Activated T-helper 2 cell treated with anti-CD3 and anti-CD28 coated beads, Interferon-gamma antibody, Interleukin-2, Interleukin-4, amounts not matched to agents 10 μg/mL and 5 μg/mL and 100 μg/mL, durations not matched to agents 14 hours and 24 hours and 36 hours (primary cell): ENCODE data around the gene NKD2. TPM values are rescaled to one million over a fixed set of nuclear protein-coding genes. Genes with fewer than 3 reads are reported as not detected.

Experiments
- DNase-seq: peaks from one replicate; pipeline ENCODE4 v3.0.0; 2021; ENCODE audit warnings: low spot score
- H3K27ac Mint-ChIP-seq: one replicate; pipeline ENCODE4 v1.8.0; 2021; ENCODE audit warnings: mixed read lengths
- H3K27me3 Mint-ChIP-seq: one replicate; pipeline ENCODE4 v1.8.0; 2021; ENCODE audit warnings: low read depth, mixed read lengths
- H3K36me3 Mint-ChIP-seq: one replicate; pipeline ENCODE4 v1.8.0; 2021; ENCODE audit warnings: low read depth, mixed read lengths
- H3K4me1 Mint-ChIP-seq: one replicate; pipeline ENCODE4 v1.8.0; 2021; ENCODE audit warnings: low read depth, mixed read lengths
- H3K4me3 Mint-ChIP-seq: one replicate; pipeline ENCODE4 v1.8.0; 2021; ENCODE audit warnings: low read depth, mild to moderate bottlenecking, moderate library complexity, mixed read lengths
- H3K9me3 Mint-ChIP-seq: one replicate; pipeline ENCODE4 v1.8.0; 2021; ENCODE audit warnings: mixed read lengths
- intact Hi-C: fragments of 100-400 bp; cut with micrococcal nuclease; formaldehyde crosslinking; loops from one replicate; pipeline ENCODE4 v1.15.1; 2023
- total RNA-seq: library from RNA; stranded (reverse); gene quantifications from 2 replicates; pipeline ENCODE4 v1.2.3, GENCODE V29; 2022

The NKD2 gene
- total RNA-seq, 1 donor from 2014 or later: 14.4 TPM

DNA sequence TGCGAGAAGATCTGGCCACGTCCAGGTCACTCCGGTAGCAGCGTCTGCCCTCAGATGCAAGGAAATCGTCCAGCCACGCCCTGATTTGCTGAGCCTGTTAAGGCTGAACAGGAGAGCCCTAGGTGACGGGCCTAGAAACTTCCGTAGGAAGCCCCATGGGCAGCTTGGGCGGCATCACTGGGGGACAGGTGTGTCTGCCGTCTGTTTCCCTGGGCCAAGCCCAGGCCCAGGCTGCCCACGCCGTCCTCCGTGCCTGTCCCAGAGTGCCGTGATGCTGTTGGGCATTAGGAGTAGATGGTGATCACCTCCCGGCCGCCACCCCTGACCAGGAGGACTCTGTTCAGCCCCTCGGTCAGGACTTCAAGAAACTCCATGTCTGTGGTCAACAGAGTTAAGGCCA, 43.5 kb downstream of the NKD2 start:
- H3K36me3 Mint-ChIP-seq: peaks cover 28% of the 10 kb centered on the region
- DNase-seq: no peak
- H3K4me1 Mint-ChIP-seq: no peaks in the 10 kb centered on the region
- H3K27ac Mint-ChIP-seq: no peak overlapping the region
- intact Hi-C loops: no loop called here
- H3K9me3 Mint-ChIP-seq: peaks cover 16% of the 10 kb centered on the region
- H3K27me3 Mint-ChIP-seq: no peaks in the 10 kb centered on the region
- H3K4me3 Mint-ChIP-seq: no peak overlapping the region

DNA sequence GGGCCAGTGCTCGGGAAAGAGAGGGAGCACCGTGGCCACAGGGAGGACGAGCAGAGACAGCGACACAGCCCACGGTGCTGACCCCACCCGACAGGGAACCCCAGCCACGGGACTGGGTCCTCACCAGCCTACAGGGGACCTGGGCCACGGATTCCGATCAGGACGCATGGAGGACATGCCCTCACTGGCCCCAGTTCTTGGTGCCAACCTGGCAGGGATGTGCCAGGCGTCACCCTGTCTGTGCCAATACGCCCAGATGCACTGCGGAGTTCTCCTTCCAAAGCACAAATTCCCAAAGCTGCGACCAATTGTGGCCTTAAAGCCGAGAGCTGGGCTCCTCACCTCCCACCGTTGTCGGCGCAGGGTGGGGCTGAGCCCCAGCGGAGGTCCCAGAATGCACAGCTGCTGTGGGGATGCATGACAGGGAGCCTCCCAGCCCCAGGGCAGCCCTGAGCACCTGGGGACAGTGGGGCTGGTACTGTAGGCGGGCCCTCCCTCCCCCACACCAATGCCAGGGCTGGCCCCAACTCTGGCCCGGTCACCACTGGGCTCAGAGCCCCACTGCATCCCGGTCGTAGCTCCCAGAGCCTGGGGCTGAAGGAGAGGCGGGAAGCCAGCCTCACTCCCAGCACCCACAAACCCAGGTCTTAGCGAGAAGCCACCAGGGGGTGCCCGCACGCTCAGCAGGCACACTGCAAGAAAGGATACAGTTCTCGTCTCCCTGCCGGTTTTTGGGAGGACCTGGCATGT, 44.2 kb downstream of the NKD2 start:
- intact Hi-C loops: no loop called here
- peaks cover 21% of the 10 kb centered on the region for H3K36me3 Mint-ChIP-seq
- DNase-seq: no peak
- no peak overlapping the region for H3K27ac Mint-ChIP-seq
- no peaks in the 10 kb centered on the region for H3K27me3 Mint-ChIP-seq
- no peak overlapping the region for H3K4me3 Mint-ChIP-seq
- no peaks in the 10 kb centered on the region for H3K4me1 Mint-ChIP-seq
- peaks cover 8% of the 10 kb centered on the region for H3K9me3 Mint-ChIP-seq

DNA sequence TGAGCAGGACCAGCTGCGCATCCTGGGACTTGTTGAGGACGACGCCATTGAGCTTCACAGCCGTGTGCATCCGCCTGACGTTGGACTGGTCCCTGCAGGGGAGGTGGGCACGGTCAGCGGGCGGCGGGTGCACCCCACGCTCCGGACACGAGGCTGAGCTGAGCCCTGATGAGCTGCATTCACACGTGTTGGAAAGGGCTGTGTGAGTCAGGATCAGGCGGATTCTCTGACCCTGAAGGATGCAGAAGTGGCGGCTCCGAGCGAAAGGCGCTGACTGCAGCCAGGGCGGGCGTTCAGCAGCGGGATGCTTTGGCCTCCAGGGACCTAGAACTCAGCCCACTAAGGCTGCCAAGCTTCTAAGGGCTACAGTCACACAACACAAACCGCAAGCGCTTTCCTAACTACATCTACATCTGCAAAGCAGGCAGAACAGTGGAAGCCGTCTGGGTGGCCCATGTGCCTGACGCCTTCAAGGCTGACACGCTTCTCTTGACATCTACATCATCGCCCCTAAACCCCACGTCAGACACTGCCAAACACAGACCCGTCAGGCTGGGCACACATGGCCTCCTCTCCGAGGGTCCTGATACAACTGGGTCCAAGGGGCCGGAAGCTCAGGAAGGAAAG, 44.9 kb downstream of the NKD2 start:
- no peak for DNase-seq
- H3K27ac Mint-ChIP-seq: no peak overlapping the region
- no peak overlapping the region for H3K4me3 Mint-ChIP-seq
- H3K27me3 Mint-ChIP-seq: no peaks in the 10 kb centered on the region
- H3K4me1 Mint-ChIP-seq: no peaks in the 10 kb centered on the region
- intact Hi-C loops: no loop called here
- peaks cover 14% of the 10 kb centered on the region for H3K36me3 Mint-ChIP-seq
- peaks cover 1% of the 10 kb centered on the region for H3K9me3 Mint-ChIP-seq

DNA sequence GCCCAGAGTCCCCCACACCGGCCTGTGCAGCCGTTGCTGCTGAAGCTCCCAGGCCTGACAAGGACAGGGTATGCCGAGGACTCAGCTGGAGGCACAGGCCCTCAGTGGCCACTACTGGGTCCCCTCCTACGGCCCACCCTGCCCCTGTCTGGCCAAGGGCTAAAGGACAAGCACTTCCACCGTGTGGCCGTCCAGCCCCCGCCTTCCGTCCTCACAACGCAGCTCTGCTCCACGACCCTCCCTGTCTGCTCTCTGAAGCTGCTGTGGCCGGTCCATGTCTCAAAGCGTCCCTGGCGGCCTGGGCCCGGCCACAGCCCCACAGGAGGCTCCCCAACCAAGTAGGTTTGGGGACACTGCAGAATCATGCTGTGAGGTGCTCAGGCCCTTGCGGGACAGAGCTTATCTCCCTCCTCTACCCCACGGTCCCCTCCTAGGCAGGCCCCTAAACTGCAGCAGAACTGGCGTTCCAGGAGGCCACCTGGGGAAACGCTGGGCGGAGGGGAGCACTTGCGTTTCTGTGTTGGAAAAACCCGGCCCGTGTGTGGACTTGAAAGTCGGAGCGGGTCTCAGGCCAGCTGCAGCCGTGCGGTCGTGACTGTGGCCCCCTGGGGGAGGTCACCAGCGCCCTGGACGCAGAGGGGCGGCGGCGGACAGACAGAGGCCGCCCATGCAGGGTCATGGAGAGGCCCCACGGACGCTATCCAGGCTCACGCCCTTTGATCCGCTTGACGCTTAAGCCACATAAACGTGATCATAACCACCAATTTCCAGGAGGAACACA, 45.6 kb downstream of the NKD2 start:
- intact Hi-C loops: no loop called here
- no peak overlapping the region for H3K4me3 Mint-ChIP-seq
- no peaks in the 10 kb centered on the region for H3K9me3 Mint-ChIP-seq
- H3K36me3 Mint-ChIP-seq: peaks cover 12% of the 10 kb centered on the region
- no peaks in the 10 kb centered on the region for H3K27me3 Mint-ChIP-seq
- no peak for DNase-seq
- H3K4me1 Mint-ChIP-seq: no peaks in the 10 kb centered on the region
- no peak overlapping the region for H3K27ac Mint-ChIP-seq

DNA sequence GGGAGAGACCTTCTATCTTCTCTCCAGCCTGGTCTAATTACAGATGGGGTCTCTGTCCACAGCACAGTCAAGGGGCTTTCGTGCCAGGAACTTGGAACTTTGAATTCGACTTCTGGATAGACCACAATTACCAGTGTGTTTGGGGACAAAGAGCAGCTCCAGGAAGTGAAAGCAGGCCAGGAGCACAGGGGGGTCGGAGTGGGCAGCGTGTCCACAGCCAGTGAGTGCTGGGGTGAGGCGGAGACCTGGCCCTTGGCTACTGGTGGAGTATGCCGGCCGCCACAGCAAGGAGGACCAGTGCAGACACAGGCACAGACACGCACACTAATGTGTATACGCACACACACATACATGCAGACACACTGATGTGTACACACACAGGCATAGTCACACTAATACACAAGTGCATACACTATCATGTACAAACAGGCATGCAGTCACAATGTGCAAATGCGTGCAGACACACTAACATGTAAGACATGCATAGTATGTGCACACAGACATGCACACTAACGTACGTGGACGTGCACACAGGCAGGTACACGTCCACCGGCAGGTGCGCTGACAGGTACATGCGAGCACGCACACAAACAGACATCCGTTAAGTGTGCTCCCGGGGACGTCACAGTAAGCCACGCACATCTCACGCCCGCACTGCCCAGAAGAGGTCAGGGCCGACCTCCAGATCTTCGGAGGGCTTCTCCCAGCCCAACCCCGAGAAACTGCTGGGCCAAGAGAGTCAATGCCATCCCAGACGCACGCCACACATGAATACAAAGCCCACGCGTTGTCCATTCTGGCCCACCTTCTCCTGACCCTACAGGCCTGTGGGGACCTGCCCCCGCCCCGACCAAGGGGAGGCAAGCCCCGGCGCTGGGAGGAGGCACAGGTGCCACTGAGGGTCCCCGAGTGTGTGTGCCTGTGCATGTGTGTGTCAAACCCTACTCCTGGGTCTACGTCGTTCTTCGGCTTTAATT, 46.5 kb downstream of the NKD2 start:
- no peak for DNase-seq
- intact Hi-C loops: no loop called here
- H3K9me3 Mint-ChIP-seq: no peaks in the 10 kb centered on the region
- peaks cover 12% of the 10 kb centered on the region for H3K36me3 Mint-ChIP-seq
- no peak overlapping the region for H3K27ac Mint-ChIP-seq
- H3K4me3 Mint-ChIP-seq: no peak overlapping the region
- H3K4me1 Mint-ChIP-seq: no peaks in the 10 kb centered on the region
- no peaks in the 10 kb centered on the region for H3K27me3 Mint-ChIP-seq

DNA sequence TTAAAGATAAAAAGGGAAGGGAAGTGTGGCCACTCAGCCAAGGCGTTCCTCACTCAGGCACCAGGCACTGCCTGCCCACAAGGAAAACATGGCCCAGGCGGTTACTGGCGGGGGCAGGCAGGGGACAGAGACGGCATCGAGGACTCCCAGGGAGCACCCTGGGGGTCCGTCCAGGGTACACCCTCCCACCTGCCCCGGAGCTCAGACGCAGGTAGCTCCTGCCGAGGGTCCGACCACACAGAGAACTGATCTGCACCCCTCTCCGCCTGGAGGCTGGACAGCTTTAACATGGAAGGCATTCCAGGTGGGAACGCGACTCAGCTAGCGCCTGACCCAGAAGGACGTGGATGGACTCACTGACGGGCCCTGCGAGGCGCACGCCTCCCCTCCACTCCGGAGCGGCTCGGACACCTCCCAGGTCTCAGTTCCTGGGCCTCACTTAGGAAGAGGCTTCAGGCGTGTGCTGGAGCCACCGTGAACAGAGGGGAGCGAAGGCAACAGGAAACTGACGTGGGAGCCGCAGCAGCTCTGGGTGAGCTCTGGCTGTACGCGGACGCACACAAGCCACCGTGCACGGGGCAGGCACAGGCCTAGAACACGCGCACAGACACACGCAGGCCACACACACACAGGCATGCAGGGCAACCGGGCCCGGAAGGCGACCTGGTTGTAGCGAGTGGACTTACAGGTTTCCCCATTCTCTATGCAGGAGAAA, 47.5 kb downstream of the NKD2 start:
- peaks cover 12% of the 10 kb centered on the region for H3K36me3 Mint-ChIP-seq

DNA sequence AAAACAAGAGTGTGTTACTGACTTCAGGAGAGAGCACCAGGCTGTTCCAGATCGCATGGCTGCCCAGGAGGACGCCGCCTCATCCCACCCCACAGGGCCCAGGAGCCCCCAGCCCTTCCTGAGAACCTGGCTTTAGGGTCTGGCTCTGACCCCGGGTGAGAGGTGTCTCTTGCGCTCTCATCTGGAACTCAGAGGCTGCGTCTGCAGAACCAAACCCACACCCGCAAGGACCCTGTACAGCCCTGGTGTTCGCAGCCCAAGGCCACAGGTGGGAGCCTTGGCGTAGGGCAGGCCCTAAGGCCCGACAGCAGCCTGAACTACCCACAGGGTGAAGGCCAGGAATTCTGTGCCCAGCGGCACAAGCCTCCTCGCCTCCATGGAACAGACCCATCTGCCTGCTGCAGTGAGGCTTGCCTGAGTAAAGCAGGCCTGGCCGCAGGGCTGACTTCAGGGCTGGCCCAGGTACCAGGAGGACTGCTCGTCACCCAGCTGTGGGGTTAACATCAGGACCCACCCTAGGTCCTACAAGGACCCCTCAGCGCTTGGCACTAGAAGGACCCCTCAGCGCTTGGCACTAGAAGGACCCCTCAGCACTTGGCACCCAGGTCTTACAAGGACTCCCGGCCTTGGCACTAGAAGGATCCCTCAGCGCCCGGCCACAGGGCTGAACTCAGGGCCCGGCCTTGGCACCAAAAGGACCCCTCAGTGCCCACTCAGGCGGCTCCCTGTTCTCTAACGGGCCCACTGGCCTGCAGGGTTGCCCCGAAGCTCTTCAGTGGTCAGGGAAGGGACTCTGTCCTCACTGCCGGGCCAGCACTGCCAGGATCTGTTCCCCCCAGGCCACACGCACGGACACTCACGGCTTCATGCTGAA, 48.2 kb downstream of the NKD2 start:
- H3K4me1 Mint-ChIP-seq: no peaks in the 10 kb centered on the region
- DNase-seq: no peak
- no peak overlapping the region for H3K27ac Mint-ChIP-seq
- no peak overlapping the region for H3K4me3 Mint-ChIP-seq
- H3K9me3 Mint-ChIP-seq: no peaks in the 10 kb centered on the region
- H3K36me3 Mint-ChIP-seq: peaks cover 10% of the 10 kb centered on the region
- intact Hi-C loops: no loop called here
- no peaks in the 10 kb centered on the region for H3K27me3 Mint-ChIP-seq

More for the DNA sequence above, 47.5 kb downstream of the NKD2 start:
- no peaks in the 10 kb centered on the region for H3K9me3 Mint-ChIP-seq
- DNase-seq: no peak
- intact Hi-C loops: no loop called here
- no peaks in the 10 kb centered on the region for H3K4me1 Mint-ChIP-seq
- no peak overlapping the region for H3K27ac Mint-ChIP-seq
- no peaks in the 10 kb centered on the region for H3K27me3 Mint-ChIP-seq
- no peak overlapping the region for H3K4me3 Mint-ChIP-seq

DNA sequence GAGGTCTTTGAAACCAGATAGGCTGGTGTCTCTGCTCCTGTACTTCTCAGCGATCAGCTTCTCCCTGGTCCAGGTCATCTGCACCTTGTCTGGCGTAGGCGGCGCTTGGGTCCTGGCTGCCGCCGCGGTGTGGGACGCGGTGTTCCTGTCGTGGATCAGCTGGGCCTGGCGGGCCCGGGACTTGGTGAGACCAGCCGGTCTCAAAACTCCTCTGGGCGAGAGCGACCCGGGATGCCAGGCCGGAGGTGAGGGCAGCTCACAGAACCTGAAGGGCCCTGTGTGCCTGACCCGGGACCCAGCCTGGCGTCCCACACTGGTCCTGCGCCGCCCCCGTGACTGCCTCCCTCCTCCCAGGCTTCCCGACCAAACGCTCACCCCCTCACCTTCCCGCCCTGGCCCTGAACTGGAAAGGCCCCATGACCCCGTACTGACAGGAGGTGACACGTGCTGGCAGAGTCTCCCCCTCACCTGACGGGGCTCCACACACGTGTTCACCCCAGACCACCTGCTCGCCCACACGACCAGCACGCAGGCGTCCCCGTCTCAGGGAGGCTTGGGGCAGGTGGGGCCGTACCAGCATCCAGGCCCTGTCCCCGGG, 49.0 kb downstream of the NKD2 start:
- Mint-ChIP-seq H3K4me1 (no peaks in the 10 kb centered on the region), H3K4me3 (no peak overlapping the region), H3K27me3 (no peaks in the 10 kb centered on the region), H3K36me3 (peaks cover 7% of the 10 kb centered on the region), H3K27ac (no peak overlapping the region), H3K9me3 (no peaks in the 10 kb centered on the region)
- DNase-seq: no peak
- intact Hi-C loops: no loop called here

DNA sequence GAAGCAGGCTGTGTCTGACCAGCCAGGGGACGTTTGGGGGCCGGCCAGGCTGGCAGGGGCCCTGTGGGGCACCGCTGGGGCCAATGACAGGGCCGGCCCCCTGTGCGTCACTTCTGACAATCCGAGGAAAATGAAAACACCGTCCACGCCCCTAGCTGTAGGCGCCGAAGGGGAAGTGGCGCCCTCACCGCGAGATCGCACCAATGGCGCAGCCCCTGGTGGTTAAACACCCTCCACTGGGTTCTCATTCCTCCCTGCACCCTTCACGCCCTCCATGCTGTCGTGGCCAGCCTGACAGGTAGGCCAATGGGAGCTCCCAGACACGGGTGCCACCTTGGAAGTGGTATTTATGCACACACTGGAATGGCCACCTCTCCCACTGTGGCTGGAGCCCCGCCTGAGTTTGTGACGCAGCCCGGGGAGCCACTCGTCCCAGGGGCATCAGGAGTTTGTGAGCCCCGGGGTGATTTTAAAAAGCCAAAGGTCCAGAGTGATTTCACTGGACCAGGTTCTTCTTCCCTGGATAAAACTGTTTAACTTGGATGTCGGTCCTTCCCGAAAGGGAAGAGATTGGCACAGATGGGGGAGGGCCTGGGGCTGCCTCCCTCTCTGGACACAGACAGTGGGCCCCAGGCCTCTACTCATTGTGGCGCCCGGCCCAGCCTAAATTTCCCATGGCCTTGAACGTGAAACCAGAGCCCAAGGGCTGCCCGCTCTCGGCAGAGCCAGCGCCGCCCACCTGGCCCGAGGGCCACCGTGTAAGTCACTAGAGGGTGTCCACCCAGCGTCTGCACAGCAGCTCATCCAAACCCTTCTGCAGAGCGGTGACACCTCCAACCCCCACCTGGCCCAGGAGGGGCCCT, 49.7 kb downstream of the NKD2 start:
- no peak for DNase-seq
- Mint-ChIP-seq H3K4me3 (no peak overlapping the region), H3K9me3 (no peaks in the 10 kb centered on the region), H3K27me3 (no peaks in the 10 kb centered on the region), H3K27ac (no peak overlapping the region), H3K36me3 (peaks cover 7% of the 10 kb centered on the region), H3K4me1 (no peaks in the 10 kb centered on the region)
- intact Hi-C loops: no loop called here

DNA sequence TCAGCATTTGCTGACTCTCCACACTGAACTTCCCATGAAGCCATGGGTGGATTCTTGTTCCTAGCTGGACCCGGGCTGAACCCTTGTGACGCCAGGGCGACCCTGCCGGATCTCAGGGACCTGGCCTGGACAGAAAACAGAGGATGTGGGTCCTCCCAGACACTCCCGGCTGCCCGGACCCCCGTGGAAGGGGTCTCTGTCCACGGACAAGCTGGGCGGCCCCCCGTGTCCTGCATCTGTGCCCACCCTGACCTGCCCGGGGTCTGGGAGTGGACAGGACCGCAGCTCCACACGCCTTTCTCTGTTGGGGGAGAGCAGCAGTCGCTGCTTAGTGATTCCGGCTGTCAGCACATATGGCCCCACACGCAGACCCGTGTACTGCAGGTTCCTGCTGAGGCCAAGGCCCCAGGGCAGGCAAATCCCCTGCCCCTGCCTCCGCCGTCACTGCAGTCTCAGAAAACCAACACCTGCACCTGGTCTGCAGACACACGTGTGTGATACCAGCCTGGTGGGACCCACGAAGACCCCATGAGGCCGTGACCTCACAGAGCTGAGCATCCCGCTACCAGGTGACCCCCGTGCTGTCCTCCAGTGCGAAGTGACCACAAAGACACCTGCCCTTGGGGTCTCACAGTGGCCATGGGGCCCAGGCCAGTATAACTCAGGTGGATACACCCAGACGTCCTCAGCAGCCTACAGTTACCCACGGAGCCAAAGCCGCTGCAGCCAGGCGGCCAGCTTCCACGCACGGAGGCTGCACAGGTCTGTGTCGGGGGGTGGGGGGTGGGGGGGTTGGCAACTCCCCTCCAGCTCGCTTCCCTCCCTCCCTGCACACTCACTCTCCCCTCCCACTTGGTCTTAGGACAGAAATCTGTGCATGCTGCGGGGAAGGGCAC, 50.6 kb downstream of the NKD2 start:
- DNase-seq: no peak
- no peaks in the 10 kb centered on the region for H3K27me3 Mint-ChIP-seq
- peaks cover 7% of the 10 kb centered on the region for H3K36me3 Mint-ChIP-seq
- H3K9me3 Mint-ChIP-seq: no peaks in the 10 kb centered on the region
- no peak overlapping the region for H3K4me3 Mint-ChIP-seq
- no peaks in the 10 kb centered on the region for H3K4me1 Mint-ChIP-seq
- intact Hi-C loops: no loop called here
- no peak overlapping the region for H3K27ac Mint-ChIP-seq
